Naive thymus-derived CD4-positive, alpha-beta T cell (primary cell): ENCODE measurements around the gene FBN1. TPM values are rescaled to one million over a fixed set of nuclear protein-coding genes. Genes with fewer than 3 reads are reported as not detected.

Source experiments
- polyA plus RNA-seq, 2 donors: library from polyadenylated mRNA; unstranded; fragments of 300-500 nt; fragmentation: Illumina TruSeq; gene quantifications; one replicate each; pipeline ENCODE4 v1.2.3, GENCODE V29; 2021
- total RNA-seq, 6 experiments: library from RNA in 5 of 6; stranded (reverse) in 5 of 6; gene quantifications; 1 replicate in 5 of 6; 2 replicates in 1 of 6; pipeline ENCODE4 v1.2.3 and lab custom pipeline; 2021 to 2026

Gene FBN1
- total and polyA plus RNA-seq, 7 experiments from 2014 or later, result 0.03 to 1.3 (median 0.61) TPM; not detected in 1

Other genes with a start within 250 kb of the FBN1 start
- gene CEP152, start 165.4 kb upstream of the FBN1 start, total RNA-seq, result 10 to 100 TPM in 3 of 5 experiments, 1 to 10 TPM in 2; 6.2 to 26.3 (median 17.0) TPM
- 1 to 10 TPM; 3.5 to 8.4 TPM for gene CEP152, start 165.4 kb upstream of the FBN1 start, polyA plus RNA-seq
- gene EID1, start 232.4 kb upstream of the FBN1 start, total RNA-seq, result 10 to 100 TPM; 40.3 to 96.0 (median 56.5) TPM
- gene EID1, start 232.4 kb upstream of the FBN1 start, polyA plus RNA-seq, result 100 to 1,000 TPM; 141 to 196 TPM